GF-D8 (cell line): ENCODE data around the gene COL4A4.

Source experiments
- DNase-seq: peaks from one replicate; lab custom pipeline; 2025; lab: John Stamatoyannopoulos, UW

COL4A4 gene

GRCh38 chr2:226979004-226979403 lies 185.0 kb downstream of the COL4A4 start:
- DNase-seq: no peak

GRCh38 chr2:226978300-226978699 lies 185.7 kb downstream of the COL4A4 start:
- no peak for DNase-seq

DNA sequence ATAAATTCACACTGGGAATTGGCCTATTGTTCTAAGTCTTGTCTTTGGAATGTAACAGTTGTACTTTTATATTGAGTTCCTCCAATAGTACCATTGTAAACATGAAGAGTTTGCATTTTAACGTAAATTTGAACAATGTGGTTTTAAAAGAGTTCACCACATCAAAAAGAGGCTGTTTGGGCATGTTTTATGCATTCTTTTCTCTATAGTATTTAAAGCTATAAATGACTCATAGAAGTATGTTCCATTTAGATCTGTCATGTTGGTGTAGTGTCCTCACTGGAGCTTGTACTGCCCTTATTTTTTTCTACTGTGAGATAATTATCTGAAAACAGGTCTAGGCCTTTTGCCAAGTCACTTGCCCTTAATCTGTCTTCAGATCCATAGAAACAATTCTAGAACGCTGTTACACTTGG lies 186.2 kb downstream of the COL4A4 start:
- DNase-seq: no peak

DNA sequence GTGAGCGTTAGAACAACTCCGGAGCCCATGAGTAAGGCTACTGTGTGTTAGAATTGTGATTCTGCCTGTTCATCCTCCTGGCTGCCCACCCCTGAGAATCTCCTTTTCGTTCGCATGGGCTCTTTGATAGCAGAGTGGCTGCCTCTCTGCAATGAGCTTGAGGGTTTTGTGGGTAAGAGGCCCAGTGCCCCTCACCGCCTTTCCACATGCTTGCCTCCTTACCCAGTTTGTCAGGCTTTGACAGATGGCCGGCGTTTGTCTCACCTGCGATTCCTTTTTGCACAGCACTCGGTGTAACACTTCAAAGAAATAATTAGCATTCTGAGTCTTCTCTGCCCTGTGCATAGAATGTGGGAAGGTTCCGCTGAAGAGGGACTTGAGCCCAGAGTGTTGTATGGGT lies 190.2 kb downstream of the COL4A4 start:
- no peak for DNase-seq

DNA sequence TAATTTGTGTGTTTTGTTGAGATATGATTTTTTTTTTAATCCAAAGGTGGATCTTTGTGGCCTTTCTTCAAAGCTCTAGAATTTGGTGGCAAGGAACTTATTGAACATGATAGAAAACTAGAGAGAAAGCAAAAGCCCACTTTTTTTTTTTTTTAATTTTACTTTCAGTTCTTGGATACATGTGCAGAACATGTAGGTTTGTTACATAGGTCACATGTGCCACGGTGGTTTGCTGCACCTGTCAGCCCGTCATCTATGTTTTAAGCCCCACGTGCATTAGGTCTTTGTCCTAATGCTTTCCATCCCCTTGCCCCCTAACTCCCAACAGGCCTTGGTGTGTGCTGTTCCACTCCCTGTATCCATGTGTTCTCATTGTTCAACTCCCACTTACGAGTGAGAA lies 192.2 kb downstream of the COL4A4 start:
- no peak for DNase-seq

DNA sequence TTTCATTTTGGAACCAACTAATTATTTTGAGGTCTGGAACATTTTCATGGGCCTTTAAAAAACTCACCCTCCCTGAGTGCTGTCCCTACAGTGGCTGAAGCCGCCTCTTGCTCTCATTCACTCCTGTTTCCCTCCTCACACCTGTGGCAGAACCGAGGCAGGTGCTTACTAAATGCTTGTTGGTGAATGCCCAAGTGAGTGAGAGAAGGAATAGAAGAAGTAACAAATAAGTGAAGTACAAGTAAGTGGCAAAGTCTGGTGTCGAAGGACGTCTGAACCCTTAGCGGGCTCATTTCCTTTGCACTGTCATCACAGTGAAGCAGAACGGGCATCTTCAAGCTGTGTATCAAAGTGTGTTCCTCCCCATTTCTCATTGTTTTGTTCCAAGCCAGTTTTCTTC lies 192.9 kb downstream of the COL4A4 start:
- DNase-seq: no peak

DNA sequence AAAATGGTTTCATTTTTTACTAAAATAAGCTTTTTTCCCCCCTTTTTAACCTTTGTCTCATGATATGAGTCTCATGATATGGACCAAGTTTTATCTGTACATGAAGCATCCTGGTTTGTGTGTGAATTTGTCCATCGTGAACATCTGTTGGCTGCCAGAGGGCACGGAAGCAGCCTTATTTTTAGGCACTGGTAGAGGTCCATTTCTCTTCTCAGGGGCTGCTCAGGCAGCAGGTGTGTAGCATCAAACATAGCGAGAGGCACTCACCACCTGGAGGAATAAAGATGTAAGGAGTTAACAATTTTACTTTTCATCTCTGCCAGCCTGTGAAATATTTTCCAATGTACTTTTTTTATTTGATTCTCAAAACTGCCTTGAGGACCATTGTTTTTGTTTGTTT lies 193.6 kb downstream of the COL4A4 start:
- no peak for DNase-seq

DNA sequence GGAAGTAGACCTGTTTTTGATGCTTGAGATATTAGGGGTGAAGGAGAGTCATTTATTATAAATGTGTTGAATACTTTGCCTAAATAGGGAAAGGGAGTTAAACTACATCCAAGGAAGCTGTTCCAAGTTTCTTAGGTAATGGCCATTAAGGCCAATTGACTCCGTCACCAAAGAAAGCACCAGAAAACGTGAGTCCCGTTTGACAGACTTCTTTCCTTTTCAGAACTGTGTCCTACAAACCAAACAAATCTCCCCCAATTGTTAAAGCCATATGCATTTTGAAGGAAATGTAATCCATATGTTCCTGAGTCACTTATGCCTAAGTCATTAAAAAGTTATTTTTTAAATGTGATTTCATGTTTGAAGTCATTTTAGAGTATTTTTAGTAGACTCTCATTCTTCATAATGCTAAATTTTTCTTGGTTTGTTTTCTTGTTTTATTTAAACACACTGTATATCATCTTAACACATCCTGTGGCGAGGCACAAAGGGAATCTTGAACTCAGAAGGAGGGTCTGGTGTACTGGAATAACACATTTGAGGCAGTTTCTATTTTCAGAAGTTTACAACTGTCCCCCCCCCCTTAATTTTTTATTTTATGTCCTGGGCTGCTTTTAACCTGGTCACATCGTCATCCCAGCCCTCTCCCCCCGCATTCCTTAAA lies 194.5 kb downstream of the COL4A4 start:
- no peak for DNase-seq

DNA sequence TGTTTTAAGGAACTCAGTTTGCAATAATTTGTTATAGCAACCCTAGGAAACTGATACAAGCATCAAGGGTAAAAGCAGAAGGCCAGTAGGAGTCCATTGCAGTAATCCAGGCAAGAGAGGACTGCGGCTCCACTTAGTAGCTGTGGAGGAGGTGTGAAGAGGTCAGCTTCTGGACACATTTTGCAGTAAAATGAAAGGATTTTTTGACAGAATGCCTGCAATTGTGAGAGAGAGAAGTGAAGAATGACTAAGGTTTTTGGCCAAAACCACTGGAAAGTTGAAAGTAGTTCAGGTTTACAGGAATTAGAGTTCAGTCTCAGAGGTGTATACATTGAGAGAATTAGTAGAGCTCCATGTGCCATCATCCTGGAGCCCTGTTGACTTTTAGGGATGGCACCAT lies 198.6 kb downstream of the COL4A4 start:
- no peak for DNase-seq

DNA sequence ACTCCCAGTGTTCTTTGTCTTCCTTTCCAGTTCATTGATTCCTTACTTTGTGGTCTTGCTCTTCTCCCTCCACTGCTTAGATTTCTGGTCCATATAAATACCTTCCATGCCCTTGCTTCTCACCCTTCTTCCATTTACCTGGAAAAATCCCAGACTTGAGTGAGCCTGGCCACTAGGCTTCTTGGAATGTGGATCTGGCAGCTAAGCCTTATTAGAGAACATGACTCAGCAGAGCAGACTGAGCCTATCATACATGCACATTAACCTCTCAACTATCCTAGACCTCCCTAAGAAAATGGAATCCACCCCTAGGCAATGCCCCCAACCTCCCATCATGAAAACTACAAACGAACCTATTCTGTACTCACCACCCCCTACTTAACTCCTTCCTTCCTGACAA lies 200.5 kb downstream of the COL4A4 start:
- DNase-seq: no peak

DNA sequence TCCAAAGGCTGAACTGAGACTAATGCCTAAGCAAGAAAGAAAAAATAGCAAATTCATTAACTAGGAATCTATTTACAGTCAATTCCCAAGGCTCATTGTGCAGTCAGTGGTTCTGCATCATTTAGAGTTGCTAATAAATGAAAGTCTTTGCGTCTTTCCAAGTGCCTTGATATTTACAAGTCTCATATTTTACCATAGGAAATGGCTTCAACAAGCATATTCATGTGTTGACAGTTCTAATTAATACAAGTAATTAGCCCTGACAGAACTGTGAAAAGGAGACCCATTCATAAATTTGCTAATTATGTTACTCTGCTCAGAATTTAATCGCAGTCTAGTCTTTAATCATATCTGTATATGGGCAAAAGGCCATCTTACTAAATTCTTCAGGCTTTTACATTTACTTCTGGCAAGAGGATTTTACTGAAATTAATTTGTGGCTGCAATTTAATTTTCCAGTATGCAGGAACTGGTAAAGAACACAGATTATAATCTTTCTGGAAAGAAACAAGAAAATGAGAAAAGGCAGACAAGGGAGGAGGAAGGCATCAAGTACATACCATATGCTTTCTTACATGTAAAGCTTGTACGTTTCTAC lies 201.7 kb downstream of the COL4A4 start:
- DNase-seq: no peak

- no peak for DNase-seq
Observed at GRCh38 chr2:226959418-226959817, 204.6 kb downstream of the COL4A4 start.

- DNase-seq: no peak
Observed at GRCh38 chr2:226956659-226957058, 207.3 kb downstream of the COL4A4 start.

DNA sequence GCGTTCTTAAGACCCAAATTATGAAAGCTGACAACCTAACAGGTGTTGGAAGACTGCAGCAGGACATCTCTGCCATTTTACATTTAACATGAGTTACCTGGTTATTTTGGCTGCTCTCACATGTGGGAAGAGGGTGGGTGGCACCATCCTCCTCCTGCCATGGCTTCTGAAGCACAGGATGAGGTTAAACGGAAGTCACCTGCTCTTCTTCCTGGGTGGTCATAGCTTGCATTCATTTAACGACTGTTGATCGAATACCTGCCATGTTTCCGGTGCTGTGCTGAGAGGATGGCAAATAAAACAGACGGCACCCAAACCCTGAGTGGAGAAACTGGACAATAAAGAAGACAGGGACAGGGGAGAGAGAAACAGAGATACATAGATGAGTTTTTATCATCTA lies 210.2 kb downstream of the COL4A4 start:
- no peak for DNase-seq

GRCh38 chr2:226953206-226953605 lies 210.8 kb downstream of the COL4A4 start:
- DNase-seq: no peak
